CD1c-positive myeloid dendritic cell (primary cell): ENCODE data around the gene EOMES.
"Not testable (repeated sequence)": the region's sequence is repeated elsewhere in the genome, so short reads cannot be mapped to it uniquely, and the experiment has no call there.

Experiments used
- DNase-seq: peaks from one replicate; pipeline ENCODE4 v3.0.0-alpha.2; 2016; ENCODE audit errors: extremely low spot score

EOMES gene

DNA sequence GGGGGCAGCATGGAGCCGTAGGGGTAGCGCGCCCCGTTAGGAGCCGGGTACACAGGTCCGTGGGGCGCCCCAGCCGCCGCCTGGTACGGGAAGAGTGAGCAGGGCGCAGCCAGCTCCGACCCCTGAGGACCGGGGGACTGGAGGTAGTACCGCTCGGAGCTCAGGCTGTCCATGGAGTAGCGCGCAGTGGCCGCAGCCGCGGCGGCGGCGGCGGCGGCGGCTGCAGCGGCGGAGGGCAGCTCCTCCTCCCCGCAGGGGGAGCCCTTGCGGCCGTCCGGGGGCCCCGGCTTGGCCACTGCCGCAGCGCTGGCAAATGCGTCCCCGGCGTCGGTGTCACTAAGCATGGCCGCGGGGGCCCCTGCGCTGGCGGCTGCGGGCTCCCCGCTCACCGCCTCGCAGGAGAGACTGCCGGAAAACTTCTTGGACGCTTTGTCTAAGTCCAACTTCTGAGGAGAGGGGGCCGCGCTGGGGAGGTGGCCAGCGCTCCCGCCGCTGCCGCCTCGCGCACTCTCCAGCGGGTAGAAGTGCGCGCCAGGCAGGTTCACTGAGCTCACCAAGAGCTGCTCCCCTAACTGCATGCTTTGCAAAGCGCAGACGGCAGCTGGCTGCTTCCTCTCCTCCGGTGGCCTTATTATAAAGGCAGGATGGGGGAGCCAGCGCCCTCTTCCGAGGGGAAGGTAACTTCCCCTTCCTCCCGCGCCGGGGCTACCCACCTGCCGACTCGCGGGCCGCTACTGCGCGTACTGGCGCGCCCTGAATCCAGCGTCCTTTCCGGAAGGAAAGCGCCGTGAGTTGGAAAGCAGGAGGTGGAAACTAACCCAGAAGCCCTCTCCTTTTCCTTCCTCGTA lies at the start of gene EOMES:
EOMES (minus strand) TSS at position 607 of the 848 bp plus-strand sequence; CDS start at position 578, 29 bp downstream.
- peak; percentile 54 for DNase-seq

DNA sequence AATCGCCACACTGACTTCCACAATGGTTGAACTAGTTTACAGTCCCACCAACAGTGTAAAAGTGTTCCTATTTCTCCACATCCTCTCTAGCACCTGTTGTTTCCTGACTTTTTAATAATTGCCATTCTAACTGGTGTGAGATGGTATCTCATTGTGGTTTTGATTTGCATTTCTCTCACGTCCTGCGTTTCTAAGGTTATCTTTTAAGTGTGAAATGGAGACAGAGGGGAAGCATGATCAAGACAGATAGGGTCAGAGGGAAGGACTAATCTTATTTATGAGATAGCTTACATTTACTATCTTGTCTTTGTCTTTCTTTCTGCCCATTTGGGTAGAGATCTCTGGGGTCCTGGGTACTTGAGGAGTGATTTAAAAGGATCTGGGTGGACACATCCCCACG lies 48.3 kb upstream of the EOMES start:
- DNase-seq = not testable (repeated sequence)

DNA sequence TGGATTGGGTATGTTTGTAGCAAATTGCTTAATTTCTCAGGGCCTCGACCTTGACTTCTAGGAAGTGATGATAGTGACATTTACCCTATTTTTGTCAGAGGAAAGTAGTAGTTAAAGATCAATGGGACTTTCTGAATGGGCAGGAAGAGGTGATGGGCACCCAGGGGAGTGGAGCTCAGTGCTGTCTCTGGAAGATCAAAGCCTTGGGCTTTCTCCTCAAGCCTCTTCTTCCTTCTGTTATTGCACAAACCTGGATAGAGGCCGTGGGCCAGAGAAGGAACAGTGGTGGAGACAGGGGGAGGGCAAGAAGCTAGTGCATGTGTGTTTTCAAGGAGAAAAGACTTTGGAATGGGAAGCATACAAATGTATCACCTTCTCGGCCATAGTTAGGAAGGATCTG lies 44.9 kb upstream of the EOMES start:
- DNase-seq = no peak

DNA sequence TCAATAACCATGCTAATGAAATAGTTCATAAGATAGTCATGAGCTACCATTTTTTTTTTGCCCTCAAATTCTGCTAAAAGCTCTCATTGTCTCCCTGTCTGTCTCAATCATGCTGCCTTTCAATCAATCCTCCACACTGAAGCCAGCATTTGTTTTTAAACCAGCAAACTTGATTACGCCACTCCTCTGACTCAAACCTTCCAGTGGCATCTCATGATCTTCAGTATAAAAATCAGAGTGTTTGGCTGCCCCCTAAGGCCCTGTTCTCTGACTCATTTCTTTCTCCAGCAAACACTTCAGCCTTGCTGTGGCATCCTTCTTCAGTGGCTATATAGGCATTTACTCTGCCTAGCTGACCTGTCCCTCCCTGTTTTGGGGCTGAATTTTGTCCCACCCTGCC lies 36.0 kb upstream of the EOMES start:
- no peak for DNase-seq

DNA sequence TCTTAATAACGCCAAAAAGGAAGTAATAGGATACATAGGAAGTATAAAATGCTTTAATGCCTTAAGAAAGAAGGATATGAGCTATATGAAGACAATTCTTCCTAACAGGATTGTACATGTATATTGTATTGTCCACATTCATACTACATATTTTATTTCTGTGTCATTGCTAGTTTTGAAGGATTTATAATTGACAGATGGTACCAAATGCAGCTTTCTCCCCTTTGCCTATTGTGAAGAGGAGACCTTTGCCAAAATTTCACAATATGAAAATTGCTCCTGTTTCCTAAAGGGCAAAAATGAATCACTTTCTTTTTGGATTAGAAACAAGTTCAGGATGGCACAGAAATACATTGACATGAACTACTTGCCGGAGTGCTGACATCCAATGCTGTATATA lies 34.8 kb upstream of the EOMES start:
- no peak for DNase-seq

DNA sequence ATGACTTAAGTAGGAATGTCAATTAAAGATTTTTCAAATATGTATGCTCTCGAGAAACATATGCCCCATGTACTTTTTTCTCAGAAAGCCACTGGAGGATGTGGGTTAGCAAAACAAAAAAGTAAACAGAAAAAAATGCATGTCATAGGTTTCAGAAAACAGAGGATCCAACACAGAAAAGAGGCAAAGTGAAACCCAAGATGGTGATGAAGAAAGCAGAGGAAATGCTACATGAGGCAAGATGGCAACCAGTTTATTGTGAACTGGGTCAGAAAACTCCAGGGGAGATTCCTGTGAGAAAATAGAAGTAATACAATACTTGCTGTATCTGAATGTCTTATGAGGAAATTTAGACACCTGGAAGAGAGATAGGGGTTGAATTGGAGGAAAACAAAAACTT lies 30.8 kb upstream of the EOMES start:
- DNase-seq = no peak

DNA sequence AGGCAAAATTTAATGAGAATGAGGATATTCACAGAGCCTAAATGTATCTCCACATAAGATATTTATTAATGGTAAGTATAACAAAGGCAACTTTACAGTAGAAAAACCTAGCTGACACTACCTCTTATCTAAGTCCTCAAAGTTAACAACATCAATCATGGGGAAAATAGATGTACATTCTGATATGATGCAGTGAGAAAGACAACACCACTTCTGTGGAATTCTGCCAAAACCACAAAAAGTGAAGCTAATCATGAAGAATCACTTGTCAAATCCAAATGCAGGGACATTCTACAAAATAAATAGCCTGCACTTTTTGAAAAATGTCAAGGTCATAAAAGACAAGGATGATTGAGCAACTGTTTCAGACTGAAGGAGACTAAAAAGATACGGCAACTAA lies 27.5 kb upstream of the EOMES start:
- no peak for DNase-seq

DNA sequence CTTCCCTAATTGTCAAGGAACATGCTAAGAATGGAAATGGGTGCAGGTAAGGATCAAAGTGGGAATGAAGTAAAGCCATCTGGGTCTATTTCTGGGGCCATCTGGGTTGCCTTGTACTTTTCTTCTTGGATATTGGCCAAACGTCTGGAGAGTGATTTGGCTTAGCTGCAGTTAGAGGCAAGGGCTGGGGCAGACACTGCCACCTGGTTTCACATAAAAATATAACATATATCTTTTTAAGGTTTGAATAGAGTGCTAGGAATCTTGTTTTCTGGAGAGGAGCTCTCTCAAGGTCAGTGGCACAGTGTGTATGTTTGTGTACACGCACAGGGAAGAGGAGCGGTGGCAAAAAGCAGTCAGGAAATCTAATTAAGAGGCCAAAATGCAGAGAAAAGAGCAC lies 24.7 kb upstream of the EOMES start:
- no peak for DNase-seq

DNA sequence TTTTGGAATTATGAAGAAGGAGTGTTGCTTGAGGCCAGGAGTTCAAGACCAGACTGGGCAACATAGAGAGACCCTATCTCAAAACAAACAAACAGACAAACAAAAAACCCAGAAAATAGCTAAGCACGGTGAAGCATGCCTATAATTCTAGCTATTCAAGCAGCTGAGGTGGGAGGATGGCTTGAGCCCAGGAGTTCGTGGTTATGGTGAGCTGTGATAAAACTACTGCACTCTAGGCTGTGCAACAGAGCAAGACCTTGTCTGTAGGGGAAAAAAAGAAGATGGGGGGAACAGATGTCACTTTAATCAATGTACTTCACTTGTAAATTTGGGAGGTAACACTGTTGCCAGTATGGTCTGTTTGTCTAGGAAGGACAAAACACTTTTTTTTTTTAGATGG lies 18.7 kb upstream of the EOMES start:
- no peak for DNase-seq

DNA sequence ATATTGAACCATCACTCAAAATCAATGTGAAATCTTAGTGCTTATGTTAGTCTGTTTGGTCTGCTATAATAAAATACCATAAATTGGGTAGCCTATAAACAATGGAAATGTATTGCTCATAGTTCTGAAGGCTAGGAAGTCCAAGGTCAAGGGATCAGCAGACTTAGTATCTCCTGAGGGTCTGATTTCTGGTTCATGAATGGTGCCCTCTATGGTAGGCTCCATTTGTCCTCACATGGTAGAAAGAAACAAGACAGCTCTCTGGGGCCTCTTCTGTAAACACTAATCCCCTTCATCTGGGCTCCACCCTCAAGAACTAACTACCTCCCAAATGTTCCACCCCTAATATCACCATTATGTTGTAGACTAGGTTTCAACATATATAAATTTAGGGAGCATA lies 15.0 kb upstream of the EOMES start:
- no peak for DNase-seq

DNA sequence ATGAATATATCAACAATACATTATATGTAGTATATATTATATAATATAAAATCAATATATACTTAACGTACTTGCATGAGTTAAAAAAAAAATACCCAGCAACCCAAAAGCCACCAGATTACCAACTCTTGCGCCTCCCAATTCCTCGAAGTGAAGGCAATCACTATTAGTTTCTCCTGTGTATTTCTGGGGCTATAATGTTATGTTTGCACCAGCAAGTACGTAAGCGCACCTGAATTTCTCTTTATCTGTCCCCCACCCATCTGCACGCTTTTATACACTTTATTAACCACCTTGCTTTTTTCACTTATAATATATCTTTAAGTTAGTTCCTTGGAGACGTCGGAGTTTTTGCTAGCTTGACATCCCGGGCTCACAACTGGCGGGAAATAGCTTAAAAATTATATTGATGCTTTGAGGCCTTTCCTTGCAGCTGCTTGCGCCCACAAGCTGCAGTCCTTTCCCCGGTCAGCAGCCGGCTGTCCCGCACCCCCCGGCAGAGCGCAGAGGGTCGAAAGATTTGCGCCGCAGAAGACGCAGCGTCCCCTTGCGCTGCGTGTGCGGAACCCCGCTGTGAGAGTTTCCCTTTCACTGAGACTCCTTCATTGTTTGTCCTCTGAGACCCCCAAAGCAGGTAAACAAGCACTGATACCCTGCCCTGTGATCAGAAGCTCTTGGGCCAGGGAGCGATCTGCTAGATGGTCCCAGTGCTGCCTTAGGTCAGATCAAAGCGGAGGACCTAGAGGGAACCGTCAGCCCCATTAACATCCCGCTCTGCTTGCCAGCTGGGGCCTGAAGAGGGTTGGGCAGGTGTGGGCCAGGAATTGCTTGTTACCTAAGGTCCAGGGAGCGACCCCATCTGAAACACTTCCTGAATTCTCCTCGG lies 8.9 kb upstream of the EOMES start:
- DNase-seq = no peak

DNA sequence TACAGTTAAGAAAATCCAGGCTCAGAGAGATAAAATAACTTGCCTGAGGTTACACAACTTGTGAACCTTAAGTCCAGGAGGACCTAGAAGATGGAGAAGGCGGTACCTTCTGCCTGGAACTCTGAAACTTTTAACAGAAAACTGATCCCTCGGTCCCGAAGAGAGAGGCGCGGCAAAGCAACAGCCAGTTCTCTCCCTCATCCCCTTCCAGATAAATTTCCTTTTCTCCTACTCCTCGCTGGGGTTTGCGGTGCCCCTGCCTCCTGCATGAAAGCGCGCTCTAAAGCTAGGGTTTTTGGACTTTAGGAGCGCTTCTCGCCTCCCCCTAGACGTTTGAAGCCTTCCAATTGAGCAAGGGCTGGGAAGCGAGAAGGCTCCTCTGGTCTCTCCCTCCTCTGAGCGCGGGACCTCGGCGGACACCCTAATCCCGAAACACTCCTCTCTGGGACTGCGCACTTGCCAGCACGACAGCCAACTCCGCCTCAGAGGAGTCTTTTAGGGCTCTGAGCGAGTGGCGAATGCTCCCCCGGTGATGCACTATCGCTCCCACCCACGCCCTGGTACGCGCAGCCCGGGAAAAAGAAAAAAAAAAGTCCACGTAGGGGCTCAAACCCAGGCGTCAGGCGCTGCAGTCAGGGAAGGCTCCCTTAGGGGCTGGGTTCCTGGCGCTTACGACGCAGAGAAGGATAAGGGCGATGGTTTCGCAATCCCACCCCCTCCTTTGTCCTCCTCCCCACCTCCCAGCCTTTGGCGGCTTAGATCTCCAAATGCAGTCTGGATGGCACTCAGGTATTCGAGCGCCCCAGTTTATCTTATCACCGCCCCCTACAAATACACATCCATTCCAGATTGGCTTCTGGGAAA lies 7.9 kb upstream of the EOMES start:
- no peak for DNase-seq

DNA sequence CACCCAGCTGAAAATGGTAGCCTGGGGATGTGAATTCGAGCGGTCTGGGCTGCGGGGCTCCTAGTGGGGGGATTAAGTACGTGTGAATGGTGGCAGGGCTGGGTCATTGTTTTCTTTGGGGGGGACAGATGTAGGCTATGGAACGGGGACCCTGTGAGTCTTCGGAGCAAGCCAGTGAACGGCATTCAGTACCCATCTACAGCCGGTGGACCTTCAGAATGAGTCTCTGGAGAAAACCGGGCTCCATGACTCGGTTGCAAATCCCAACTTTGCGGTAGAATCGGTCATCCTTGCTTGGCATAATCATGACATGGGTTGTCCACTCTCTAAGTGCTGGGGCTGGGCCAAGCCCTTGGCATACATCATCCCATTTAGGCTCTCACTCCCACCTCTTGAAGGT lies 7.2 kb upstream of the EOMES start:
- DNase-seq = no peak

DNA sequence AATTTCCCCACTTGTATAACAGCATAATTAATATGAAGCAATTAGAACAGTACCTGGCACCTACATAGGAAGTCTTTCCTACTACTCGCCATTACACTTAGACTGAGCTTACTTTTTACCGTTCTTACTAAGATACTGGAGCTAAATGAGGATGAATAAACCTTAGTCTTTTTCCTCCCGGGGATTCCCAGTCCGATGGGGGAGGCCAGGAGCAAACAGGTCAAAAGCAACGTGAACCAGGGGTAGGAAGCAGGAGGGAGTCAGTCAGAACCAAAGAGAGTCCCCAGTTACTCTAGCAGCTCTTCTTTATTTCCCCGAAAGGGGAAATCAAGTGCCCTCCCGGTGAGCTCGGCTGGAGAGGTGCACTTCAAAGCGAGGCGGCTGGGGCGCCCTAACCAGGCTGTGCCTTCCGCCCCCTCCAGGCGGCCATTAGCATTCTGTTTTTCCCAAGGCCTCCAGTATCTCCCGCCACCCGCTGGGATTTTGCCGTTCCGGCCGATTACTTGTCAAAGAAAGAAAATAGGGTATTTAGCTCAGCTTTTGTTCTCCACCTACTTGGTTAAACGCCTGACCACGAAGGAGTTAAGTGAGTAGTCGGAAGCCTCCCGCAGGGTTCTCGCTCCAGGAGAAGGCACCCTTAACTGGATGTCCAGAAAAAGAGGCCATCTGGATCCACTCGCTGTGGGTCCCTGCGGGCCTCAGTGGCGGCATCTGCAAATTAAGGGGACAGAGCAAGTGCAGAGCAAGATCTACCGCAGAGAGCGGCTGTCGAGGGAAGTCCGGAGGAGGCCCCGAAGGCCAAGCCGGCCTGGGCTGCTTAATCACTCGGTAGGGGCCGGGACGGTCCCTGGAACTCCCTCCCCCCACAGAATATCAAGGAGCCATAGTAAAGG lies 6.3 kb upstream of the EOMES start:
- DNase-seq = no peak

DNA sequence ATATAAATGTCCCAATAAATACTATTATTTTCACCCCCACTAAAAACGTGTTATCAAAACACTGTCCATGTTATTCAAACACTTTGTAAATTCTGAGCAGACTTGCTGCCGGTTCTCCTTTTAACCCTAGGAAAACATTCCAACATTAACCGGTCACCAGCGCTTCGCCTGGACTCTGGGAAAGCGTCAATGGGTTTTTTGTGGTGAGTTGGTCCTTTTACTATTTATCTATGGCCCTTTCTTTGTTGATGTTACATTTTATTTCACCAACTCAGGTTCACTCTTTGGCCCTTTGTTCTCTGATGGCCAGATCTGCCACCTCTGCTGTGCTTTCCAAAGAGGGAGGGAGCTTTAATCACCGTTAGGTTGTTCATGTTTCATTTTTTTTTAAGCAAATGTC lies 4.1 kb upstream of the EOMES start:
- DNase-seq = no peak

DNA sequence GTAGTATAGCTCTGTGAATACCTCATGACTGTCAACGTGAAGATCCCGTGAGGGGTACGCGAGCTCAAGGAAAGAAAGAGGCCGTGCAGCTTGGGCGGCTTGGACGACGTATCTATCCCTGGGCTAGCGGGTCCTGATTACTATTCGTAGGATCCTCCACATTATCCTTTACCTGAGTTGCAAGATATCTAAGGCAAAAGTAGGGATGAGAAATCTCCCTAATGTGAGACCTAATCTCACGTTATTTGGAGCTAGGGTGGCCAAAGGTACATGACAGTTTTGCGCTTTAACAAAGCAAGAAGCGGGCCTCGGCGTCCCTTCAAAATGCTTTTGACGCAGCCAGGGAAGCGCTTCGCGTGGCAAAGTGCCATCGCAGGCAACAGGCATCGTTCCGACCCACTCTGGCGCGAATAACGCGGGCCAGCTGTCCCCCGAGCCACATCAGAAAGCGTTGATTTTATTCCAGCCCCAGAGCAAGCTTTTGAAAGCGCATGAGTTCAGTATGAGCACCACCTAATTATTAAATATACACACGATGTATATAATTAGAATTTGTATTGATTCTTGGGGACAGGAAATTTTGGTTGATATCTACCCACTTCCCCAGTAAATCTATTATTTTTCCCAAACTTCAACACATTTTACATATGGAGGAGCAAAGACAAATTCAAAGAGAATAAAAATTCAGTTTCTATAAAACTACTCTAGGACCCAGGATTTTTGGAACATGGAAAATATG lies 2.5 kb upstream of the EOMES start:
- DNase-seq = no peak

DNA sequence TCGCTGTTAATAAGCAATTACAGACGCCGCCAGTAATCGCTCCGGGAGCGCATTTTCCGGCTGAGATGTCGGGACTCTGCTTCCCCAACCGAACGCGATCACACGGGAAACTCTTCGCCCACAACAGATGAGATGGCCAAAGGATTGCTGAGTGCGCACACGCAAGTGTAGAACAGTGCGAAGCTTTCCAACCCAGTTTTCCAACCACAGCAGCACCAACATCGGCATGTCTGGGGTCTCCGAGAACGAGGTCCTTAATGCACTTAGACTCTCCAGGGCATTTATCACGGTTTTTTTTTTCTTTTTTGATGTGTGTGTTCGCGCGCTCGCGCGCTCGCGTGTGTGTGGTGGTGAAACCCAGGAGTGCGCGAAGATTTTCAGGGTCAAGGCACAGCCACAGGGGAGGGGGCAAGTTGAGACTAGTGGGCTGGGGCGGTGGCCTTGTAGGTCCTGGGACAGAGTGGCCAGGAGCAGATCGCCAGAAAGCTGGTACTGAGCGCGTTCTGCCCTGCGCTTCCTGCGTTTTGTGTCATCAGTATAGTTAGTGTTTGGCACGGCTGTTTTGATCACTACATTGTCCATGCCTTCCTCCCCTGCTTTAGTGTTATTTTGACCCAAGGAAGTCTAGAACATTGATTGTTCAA lies 1.8 kb upstream of the EOMES start:
- no peak for DNase-seq

DNA sequence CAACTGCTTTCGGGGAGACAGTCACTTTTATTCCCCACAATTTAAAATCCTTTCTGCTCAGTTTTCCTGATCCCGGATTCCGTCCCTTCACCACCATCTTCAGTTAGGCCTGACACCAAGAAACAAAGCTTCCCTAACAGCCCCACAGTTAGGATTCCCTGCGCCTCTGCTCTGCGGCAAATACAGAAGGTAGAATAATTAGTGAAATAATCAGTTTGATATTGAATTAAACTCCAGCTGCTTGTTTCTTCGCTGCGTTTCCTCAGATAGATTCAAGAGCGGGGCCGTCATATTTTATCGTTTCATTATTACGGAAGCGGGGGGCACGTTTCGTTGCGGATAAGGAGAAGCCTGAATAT lies 1.3 kb upstream of the EOMES start:
- no peak for DNase-seq

DNA sequence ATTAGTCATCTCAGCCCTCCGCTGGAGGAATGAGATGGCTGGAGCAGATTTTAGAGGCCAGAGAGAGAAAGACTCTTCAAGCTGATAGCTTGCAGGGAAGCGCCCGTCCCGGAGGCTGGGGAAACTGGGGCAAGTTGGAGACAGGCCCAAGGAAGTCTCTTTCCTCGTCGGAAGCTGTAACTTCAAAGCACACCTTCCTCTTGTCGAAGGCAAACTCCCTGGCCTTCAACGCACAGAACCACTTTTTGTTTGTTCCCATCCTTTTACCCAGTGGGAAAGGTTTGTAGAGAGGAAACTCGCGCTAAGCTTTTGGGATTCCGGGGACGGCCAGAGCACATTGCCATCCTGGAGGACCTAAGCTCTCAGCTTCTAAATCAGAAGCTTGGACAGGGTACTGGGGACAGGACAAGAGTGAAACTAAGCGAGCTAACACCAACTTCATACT lies 900 bp upstream of the EOMES start:
- DNase-seq = no peak
